ENCODE results near the gene LARP4B.

Gene LARP4B

GRCh38 chr10:794382-794956, 137.0 kb downstream of the LARP4B start:
- intact Hi-C loops (cut with DNase I), result no loop called here
- peak in 2 of 10 donors; percentile 41 to 71 for DNase-seq

GRCh38 chr10:792792-793100, 138.8 kb downstream of the LARP4B start:
- intact Hi-C loops (cut with DNase I), result no loop called here
- DNase-seq, result no peak

- intact Hi-C loops (cut with DNase I), result no loop called here
- peak in 2 of 10 donors; percentile 54 to 62 for DNase-seq
Observed at GRCh38 chr10:792083-792791, 139.3 kb downstream of the LARP4B start.

GRCh38 chr10:791639-792038, 139.9 kb downstream of the LARP4B start:
- DNase-seq, result peak in 1 of 10 donors; percentile 40
- intact Hi-C loops (cut with DNase I), result no loop called here

- intact Hi-C loops (cut with DNase I), result no loop called here
- DNase-seq, result peak in 3 of 10 donors; percentile 56 to 66 (median 61)
Observed at GRCh38 chr10:790821-791551, 140.5 kb downstream of the LARP4B start.

- DNase-seq, result peak in 3 of 10 donors; percentile 70 to 78 (median 71)
- intact Hi-C loops (cut with DNase I), result loop anchor here (1.0 to 10.0 kb wide), 4 partner anchors 105 to 611 kb away; partner anchors contain the start of gene DIP2C
Observed at GRCh38 chr10:789831-790701, 141.4 kb downstream of the LARP4B start.

GRCh38 chr10:788796-789748, 142.4 kb downstream of the LARP4B start:
- peak in 9 of 10 donors; percentile 69 to 98 (median 79) for DNase-seq
- intact Hi-C loops (cut with DNase I), result loop anchor here (1.0 to 10.0 kb wide), 4 partner anchors 104 to 610 kb away; partner anchors contain the start of gene DIP2C

GRCh38 chr10:787933-788651, 143.4 kb downstream of the LARP4B start:
- DNase-seq, result peak in 2 of 10 donors; percentile 67 to 80
- intact Hi-C loops (cut with DNase I), result loop anchor here (2.0 to 10.0 kb wide), 3 partner anchors 103 to 609 kb away; partner anchors contain the start of gene DIP2C

GRCh38 chr10:786633-787474, 144.7 kb downstream of the LARP4B start:
- DNase-seq, result peak in 3 of 10 donors; percentile 74 to 84 (median 84)
- intact Hi-C loops (cut with DNase I), result loop anchor here (10.0 kb wide), 2 partner anchors 102 to 332 kb away; partner anchors contain the start of gene DIP2C

- intact Hi-C loops (cut with DNase I), result loop anchor here (10.0 kb wide), 2 partner anchors 101 to 331 kb away; partner anchors contain the start of gene DIP2C
Observed at GRCh38 chr10:785861-786214, 145.7 kb downstream of the LARP4B start.

GRCh38 chr10:785089-785860, 146.2 kb downstream of the LARP4B start:
- peak in 2 of 10 donors; percentile 52 to 71 for DNase-seq
- intact Hi-C loops (cut with DNase I), result loop anchor here (10.0 kb wide), 2 partner anchors 100 to 330 kb away; partner anchors contain the start of gene DIP2C

More at GRCh38 chr10:785861-786214, 145.7 kb downstream of the LARP4B start:
- DNase-seq, result peak in 2 of 10 donors; percentile 46 to 72

GRCh38 chr10:784403-785088, 147.0 kb downstream of the LARP4B start:
- peak; percentile 45 to 97 (median 82) for DNase-seq
- intact Hi-C loops (cut with DNase I), result loop anchor here (10.0 kb wide), 2 partner anchors 100 to 330 kb away; partner anchors contain the start of gene DIP2C

GRCh38 chr10:782751-783648, 148.5 kb downstream of the LARP4B start:
- DNase-seq, result peak in 3 of 10 donors; percentile 70 to 80 (median 70)
- intact Hi-C loops (cut with DNase I), result loop anchor here (10.0 kb wide), 2 partner anchors 98 to 328 kb away; partner anchors contain the start of gene DIP2C
